NCI-H2196 (cell line): ENCODE data around the gene SLC41A3.
A peak's percentile ranks its signal among the peaks of the same experiment; 100 is the strongest.

Experiments used
- DNase-seq: peaks from one replicate; lab custom pipeline; 2025; ENCODE audit not compliant: unreplicated experiment; lab: John Stamatoyannopoulos, UW

The SLC41A3 gene

DNA sequence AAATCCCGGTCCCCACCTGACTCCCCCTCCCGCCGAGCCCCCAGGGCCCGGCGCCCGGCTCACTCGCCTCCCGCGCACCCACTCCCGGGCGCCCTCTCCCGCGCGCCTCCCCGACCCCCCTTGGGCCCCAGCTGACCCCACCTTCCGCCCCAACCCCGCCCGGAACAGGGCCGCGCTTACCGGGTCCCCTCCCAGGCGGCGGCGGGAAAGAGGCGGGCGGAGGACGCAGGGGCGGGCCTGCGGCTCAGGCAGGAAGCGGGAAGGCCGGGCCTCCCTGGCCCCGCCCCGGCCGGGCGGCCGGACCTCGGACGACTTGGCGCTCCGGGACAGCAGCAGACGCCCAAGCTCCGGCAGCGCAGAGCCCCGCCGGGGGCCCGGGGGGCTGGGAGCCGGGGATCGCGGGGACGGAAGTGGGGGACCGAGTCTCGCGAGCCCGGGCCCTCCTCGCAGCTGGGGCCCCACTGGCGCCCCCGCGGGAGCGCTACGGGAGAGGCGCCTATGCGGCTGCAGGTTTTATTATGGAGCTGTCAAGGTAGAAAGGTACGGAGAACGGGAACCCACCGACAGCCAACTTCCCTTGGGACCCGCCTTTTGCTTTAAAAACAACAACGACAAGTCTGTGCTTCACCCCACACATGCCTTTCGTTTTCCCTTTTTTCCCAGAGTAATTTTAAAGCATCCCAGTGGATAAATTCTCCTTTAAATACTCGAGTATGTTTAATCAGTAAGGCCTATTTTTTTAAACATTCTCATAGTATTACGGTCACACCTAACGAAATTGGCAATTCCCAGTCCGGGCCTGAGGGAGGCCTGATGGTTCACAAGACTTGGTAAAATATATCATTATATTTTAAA, at the start of gene SLC41A3:
TSS of gene SLC41A3 (minus strand) at position 212 of the 855 bp plus-strand sequence. CDS start 15,905 bp downstream, outside the sequence.
- DNase-seq, result peak; percentile 93

DNA sequence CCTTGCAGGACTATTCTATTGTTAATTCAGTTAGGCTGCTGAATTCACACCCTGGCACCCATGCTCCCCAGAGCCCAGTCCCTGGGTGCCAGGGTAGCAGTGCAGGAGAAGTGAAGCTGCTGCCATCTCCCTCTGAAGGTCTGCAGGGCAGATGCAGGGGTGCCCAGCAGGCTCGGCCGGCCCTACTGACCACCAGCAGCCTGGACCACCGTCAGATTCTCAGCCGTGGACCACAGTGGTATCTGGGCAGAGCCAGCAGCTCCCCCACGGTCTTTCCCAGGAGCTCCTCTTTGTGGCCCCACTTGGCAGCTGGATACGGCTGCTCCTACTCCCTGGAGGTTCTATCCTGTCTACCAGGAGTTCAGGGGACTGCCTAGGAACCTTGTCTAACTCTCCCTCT, 49.7 kb upstream of the SLC41A3 start:
- DNase-seq, result no peak

DNA sequence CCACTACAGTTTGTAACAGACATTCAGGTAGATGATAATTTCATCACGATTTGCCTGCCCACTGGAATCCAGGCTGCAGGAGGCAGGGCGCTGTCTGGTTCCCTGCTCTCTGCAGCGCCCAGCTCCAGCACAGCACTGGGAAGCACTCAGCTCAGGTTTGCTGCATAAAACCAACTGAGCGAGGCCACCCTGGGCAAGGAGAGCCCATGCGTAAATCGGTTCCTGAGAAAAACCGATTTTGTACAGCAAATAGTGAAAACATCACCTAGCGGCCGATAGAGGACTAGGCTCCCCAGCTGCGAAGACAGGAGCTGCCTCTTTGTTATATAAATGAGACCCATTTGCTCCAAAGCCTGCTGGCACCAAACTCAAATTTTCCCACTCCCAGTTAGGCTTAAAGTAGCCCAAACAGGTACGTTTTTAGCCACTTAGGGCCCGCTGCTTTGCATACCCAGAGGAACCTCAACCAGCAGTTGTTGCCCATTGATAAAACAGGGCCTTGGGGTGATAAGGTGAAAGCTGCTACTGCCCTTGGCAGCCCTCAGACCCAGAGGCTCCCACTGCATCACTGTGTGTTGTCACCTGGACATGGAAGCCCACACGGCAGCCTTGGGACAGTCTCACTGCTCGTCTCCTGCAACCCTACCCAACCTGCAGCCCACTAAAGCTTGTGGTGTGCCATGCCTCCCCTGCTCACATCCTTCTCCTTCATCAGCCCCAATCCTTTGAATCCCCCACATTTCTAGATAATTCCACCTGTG, 49.0 kb upstream of the SLC41A3 start:
- no peak for DNase-seq

DNA sequence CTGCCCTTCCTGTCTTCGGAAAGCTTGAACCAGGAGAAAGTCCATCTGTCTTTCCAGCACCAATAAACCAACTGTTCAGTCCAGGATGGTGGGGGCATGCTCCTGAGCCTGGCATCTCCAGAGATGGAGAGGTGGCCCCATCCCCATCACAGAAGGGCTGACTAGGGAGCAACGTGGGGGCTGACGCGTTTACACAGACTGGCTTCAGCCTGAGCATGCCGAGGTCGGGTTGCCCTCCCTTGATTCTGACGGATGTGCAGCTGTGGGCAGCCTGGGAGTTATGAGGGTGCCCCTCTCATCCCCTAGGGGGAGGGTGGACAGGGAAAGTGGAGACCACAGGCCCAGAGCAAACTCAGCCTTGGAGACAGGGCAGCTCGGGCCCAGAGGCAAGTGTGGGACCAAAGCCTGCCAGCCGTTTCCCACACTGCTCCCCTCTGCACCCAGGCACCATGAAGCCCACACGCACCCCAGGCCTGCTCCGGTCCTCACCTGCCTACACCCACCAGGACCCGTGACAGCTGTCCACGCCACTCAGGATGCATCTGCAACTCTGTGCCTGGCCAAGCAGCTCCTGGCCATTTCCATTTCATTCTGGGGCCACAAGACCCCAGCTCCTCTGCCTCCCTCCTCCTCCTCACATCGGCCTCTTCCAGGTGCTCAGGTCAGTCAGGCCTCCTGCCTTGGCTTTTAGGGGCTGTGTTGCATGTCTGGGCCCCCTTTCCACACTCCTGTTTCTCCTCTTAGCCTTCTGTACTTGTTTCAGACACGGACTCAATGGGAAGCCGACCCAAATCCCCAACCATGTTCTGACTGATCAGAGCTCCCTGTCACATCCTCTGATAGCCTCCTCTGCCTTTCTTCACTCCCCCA, 48.2 kb upstream of the SLC41A3 start:
- no peak for DNase-seq

DNA sequence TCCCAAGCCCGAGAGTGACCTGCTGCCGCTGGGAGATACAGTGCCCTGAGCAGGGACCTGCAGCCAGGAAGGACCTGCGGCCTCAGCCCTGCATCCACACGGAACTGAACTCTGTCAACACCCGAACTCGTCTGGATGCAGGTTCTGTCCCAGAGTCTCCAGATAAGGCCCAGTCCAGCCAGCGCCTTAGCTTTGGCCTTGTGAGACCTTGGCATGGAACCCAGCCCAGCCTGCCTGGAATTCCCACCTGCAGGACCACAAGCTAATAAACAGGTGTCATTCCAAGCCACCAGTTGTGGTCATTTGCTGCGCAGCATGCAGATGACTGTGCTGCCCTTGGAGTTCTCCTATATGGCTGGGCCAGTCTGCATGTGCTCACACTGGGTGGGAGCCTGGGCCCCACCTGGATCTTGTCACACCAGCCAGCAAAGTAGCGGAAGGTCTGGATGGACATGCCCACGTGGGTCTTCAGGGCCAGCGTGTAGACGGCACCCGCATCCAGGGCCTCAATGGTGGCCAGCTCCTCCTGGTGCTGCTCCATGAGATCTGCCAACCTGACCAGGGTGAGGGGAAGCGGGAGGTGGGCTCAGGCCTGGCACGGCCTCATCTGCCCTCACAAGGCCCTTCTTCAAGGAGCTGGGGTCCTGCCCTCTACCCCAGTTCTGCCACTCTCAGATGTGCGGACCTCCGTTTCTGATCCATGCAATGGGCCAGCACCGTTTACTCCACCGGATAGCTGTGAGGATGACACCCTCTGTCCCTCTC, 47.2 kb upstream of the SLC41A3 start:
- no peak for DNase-seq

DNA sequence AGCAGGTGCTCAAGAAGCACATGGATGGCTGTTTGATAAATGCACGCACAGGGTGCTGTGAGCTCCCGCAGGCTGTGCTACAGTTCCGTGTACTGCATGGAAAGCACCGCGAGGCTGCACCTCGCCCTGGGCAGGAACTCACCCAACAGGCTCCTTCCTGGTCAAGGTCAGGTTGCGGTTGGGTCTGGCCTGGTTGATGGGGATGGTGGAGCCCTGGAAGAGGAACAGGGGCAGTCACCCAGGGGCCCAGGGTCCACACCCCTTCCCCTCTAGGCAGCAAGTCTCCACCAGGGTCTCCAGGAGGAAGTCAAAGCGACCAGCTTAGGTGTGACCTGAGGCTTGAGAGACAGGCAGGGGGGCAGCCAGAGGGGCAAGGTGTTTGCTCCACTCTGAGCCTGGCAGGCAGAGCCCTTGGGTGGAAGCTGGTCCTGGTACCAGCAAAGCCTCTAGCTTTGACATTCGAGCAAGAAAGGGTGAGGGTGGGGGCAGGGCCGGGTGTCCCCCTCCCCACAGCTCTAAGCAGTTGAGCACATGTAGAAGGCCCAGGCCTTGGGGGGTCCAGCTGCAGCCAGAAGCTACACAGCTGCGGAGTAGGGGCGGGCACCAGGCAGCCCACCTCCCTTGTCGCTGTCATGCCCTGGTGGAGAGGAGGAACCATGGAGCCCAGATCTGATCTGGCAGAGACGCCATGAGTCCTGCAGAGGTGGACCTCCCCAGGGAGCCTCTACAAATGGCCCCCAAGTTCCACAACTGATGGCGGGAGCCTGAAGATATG, 46.3 kb upstream of the SLC41A3 start:
- no peak for DNase-seq

DNA sequence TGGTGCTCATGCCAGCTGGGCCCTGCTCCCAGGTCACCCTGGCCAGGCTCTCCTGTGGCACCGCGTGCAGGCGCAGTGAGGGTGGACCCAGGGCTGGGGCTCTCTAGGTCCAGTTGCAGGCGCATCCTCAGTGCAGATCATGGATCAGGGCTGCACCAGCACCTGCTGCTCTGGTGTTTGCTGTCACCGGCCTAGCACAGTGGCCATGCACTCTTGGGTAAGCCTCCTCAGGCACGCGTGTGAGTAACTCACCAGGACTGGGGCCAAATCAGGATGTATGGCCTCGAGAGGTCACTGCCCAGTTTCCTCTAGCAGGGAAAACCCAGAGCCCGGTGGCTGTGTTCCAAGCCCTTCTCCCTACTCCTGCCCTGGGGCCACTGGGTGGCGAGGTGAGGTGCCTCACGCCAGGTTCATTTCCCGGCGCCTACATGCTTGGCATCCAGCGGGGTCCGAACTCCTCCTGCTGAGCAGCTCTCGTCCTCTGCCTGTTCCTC, 45.5 kb upstream of the SLC41A3 start:
- DNase-seq, result peak; percentile 67

DNA sequence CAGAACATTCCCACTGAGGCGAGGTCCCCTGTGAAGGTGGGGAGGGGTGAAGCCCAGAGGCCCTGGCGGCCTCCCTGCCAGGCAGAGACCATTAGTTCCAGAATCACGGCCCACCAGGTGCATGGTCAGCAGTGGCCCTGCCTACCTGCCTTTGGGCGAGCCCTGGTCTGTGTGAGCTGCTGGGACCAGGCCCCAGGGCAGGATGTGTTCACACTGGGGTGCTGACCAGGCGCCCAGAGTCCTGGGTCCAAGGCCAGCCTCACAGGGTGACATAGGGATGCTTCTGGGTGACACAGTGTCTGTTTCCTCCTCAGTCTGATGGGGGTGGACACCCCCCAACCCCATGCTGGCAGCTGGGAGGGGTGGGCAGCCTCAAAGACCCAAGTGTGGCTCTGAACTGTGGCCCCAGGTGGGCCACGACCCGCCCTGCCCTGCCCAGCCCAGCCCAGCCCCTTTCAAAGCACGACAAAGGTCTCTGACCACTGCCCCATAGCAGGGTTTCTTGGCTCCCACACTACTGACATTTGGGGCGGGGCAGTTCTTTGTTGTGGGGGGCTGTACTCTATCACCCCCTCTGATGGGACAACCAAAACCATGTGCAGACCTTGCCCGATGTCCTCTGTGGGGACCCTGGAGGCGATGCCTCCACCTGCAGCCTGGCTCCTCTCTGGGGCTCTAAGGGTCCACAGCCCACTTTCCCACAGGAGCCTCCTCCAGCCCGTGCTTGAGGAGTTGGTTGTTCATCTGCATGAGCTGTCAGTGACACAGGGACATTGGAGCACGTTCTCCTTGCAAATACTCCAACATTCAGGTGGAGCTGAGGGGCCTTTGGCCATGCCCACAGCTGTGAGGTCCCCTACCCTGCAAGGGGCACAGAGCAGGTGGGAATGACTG, 44.8 kb upstream of the SLC41A3 start:
- DNase-seq, result no peak

DNA sequence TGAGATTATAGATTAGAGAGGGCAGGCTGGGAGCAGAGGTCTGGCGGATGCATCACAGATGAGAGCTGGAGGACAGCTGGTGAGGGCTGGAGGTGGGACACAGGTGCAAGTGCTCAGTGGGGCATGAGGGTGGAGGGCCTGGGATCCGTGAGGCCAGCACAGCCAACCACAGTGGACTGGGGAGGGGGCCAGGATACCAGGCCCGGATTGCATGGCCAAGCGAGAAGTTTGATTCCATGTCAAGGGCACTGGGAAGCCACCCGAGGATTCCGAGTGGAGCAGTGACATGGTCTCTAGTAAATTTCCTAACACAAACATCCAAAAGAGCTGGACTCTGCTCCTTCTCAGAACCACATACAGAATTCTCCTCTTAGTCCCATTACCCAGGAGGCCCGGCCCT, 44.0 kb upstream of the SLC41A3 start:
- no peak for DNase-seq

DNA sequence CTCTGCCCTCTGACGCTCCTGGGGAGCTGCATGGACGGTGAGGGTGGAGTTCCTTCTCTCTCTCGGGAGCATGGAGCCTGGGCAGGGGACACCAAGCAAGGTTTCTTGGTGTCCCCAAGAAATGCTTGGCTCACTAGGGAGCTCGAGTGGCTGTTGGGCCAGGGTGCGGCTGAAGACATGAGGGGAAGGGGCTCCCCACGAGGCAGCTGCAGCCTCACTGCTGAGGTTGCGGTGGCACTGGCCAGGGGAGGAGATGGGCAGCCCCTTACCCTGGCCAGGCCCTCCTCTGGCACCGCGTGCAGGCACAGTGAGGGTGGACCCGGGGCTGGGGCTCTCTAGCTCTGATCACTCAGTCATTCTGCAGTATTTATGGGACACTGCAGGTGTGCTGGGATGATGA, 43.5 kb upstream of the SLC41A3 start:
- DNase-seq, result no peak

DNA sequence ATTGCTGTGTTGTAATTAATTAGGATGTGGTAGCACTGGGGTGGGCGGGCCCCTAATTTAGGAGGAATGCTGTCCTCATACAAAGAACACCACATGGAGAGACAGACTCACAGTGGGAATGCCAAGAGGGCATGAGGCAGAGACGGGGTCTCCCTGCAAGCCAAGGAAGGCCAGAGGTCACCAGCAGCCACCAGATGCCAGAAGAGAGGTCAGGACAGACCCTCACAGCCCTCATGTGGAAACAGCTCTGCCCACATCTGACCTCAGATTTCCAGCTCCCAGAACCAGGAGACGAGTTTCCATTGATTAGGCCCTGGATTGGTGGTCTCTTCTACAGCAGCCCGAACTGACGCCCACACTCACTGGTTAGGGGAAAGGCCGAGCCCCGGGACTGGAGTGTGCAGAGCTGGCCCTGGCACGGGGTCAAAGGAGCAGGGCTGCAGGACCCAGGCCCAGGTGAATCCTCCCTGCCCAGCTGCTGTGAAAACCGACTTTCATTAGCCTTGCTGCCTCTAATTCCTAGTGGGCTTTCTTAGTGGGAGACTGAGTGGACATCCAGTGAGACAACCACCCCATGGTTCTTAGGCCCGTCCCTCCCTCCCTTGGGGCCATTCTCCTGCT, 43.0 kb upstream of the SLC41A3 start:
- DNase-seq, result no peak

DNA sequence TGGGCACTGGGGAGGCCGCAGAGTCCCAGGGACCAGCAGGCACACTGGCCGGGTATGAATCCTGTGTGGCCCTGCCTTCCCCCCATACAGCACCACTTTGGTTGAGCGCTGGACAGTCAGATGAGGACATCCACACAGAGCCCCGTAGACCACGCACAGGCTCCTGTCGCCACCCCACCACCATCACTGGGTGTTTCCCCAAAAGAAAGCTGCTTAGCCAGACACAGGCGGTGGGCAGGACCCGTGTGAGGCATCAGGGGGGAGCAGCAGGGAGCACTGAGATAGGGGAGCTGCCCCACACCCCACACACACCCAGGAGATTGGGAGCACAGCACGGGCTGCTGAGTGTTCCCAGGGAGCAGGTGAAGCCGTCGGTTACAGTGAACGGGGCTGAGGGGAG, 42.4 kb upstream of the SLC41A3 start:
- DNase-seq, result no peak

DNA sequence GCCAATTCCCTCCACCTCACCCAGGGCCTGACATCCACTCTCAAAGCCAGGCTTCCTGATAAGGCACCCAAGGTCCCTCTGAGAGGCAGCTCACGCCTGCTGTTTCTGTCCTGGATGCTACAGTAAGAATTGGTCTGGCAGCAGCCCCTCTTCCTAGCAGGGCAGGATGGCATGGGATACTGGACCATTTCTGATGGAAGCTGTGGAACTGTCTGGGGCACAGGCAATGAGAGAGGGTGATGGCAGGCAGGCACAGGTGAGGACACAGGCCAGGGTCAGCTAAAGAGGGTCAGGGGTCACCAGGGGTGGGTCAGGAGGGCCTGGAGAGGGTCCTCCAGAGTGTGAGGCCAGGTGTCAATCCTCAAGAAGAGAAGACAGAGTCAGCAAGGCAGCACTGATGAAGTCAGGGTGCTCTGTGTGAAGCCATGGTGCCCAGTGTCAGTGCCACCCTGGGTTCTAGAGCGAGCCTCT, 41.9 kb upstream of the SLC41A3 start:
- no peak for DNase-seq

DNA sequence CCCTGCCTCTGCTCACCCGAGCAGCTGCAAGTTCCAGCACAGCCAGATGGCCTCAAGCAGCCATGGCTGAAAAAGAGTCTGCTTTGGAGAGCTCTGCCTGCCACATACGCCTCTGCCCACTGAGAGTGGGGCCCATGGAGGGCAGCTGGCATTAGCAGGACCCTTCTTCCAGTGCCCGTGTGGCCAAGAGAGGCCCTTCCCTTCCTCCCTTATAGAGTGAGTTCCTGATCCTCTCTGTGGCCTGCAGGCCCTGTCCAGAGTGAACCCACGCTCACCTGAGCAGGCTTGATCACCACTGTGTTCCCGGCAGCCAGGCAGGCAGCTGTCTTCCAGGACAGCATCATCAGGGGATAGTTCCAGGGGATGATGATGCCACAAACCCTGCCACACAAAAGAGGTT, 41.4 kb upstream of the SLC41A3 start:
- DNase-seq, result no peak

DNA sequence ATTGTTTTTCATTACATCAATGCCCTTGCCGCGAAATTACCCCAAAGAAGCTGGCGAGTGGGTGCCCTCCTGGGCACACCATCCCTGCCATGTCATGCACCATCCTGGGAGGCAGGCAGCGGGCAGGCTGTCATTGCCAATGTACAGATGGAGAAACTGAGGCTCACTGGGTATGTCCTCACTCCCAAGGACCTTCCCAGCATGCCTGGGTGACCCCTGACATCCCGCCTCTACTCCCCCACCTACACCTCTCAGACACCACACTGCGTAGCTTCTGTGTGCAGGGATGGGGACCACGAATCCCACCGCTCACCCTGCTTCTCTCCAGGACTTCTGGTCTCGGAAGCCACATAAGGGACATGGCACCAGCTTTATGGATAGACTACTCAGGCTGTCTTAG, 41.0 kb upstream of the SLC41A3 start:
- no peak for DNase-seq

DNA sequence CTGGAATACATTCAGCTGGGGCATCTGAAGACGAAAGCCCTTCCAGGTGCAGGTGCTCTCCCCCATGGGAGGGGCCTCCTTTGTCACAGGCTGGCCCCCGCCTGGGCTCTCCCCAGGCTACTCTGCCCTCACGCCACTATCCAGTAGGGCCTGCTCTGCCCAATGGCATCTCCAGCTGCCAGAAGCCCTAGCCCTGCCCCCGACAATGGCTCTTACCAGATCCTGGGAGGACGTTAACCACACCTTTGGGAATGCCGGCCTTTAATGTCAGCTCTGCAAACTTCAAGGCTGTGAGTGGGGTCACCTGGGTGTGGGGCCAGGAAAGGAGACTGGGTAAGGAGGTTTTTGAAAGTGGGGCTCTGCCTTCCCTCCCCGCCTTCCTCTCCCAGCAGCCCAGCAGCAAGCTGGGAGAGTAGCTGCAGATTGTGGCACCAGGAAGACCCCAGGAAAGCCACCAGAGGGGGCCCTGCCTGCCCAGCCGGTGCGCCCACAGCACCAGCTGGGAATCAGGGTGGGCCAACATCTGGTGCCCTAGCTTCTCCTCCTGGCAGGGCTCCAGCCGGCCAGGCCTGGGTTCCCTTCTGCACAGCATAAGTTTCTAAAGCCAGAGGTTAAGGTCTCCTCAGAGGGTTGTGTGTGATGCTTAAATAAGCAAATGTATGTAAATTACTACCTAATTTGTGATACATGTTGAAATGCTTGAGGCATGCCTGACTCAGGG, 40.4 kb upstream of the SLC41A3 start:
- peak; percentile 30 for DNase-seq

DNA sequence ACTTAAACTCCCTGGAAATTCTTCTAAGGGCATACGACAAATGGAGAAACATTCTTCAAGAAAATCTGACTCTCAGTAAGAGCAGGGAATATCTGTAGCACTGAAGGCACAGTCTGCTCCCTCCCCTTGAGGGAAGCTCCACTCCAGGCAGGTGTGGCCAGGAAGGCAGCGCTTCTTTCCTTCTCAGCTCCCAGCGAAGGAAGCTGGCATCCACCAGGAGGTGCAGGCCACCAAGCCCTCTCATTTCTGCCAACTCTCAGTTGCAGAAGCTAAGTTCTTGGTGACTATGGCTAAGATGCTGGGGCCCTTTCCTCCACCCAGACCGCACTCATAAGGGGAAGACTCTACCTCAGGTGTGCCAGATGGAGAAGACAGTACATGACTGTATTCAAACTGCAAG, 37.7 kb upstream of the SLC41A3 start:
- DNase-seq, result no peak
